Cardiac muscle cell (in vitro differentiated cells and primary cell): ENCODE measurements around the gene PLPPR1. TPM values are rescaled to one million over a fixed set of nuclear protein-coding genes. Genes with fewer than 3 reads are reported as not detected.

Experiments used
- DNase-seq, 2 donors: peaks; one replicate each; pipeline versions ENCODE4 v3.0.0 to v3.0.0-alpha.2; 2010 to 2017; ENCODE audit warnings: low read depth in 1 of 2, low spot score in 1 of 2
- H3K27ac ChIP-seq: fragments of 200-600 bp; sonication (generic); 2 replicates; pipeline ENCODE4 v1.5.1; 2016
- H3K27me3 ChIP-seq: fragments of 200-600 bp; sonication (generic); 2 replicates; pipeline ENCODE4 v1.6.0; 2016; ENCODE audit warnings: control low read depth
- H3K36me3 ChIP-seq: fragments of 200-600 bp; sonication (generic); 2 replicates; pipeline ENCODE4 v1.5.1; 2016; ENCODE audit warnings: control low read depth
- H3K4me1 ChIP-seq: fragments of 200-600 bp; sonication (generic); 2 replicates; pipeline ENCODE4 v1.8.1; 2017; ENCODE audit warnings: low read depth, mild to moderate bottlenecking, mixed run types
- H3K4me3 ChIP-seq: fragments of 200-600 bp; sonication (generic); 2 replicates; pipeline ENCODE4 v1.5.1; 2016; ENCODE audit warnings: mild to moderate bottlenecking
- H3K9me3 ChIP-seq: fragments of 200-600 bp; sonication (generic); 2 replicates; pipeline ENCODE4 v1.5.1; 2017; ENCODE audit warnings: low read depth, mild to moderate bottlenecking, control low read depth
- polyA plus RNA-seq: library from polyadenylated mRNA; unstranded; fragments of >200 nt; fragmentation: Nextera tagmentation; extraction: Ambion mirVana; gene quantifications from 2 replicates; pipeline ENCODE4 v1.2.1, GENCODE V29; 2016
- total RNA-seq: library from RNA; depleted of rRNA; stranded (reverse); fragments of >200 nt; gene quantifications from 2 replicates; pipeline ENCODE4 v1.2.3, GENCODE V29; 2016
- TF ChIP-seq, protein P1 (sequence below): IDR thresholded peaks from 2 replicates; pipeline ENCODE4 v1.5.1; 2012; ENCODE audit warnings: low read depth, mild to moderate bottlenecking, low read length

PLPPR1 gene
- total RNA-seq (0.42 and 0.98 TPM in 2 replicates), polyA plus RNA-seq (0.37 and 1.2 TPM in 2 replicates)

DNA sequence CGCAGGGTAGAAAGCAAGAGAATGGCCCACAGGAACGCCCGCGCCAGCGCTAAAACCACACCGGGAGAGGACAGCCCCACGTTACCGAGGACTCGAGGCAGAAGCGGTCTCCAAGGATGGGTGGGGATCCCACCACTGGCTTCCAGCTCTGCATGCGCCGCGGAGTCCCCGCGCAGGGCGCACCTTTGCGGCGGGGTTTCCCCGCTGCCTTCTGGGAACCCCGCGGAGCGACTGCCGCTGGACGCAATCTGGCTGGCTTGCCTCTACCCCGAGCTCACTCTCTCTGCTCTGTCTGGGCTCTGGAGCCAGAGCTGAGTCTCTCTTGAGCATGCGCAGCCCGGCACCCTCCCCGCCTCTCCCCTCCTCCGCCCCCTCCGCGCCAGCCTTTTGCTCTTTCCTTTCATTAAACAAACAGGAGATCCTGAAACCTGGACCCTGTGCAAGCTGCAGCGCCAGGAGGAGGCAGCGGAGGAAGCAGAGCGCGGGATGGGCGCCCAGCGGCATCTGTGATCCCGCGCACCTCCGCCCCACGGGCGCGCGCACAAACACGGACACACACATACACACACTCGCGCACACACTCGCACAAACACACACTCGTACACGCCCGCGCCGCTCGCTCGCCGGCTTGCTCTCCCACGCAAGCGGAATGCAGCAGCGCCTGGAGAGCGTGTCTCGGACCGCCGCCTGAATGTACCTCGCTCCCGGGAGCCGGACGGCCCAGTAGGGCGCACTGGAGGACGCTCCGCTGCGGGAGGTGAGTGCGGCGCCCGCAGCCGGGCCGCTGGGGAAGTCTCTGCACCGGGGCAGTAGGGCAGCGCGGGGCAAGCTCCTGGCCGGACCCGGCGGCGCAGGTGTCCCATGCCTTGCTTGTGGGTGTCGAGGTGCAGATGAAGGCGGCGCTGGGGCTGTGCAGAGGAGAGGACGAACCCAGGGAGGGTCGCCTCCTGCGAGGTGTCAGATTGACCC, at the start of gene PLPPR1:
PLPPR1 (plus strand) TSS at position 382 of the 969 bp plus-strand sequence.
- Histone ChIP-seq H3K27me3 (peaks cover 62% of the 10 kb centered on the region), H3K4me1 (peaks cover 4% of the 10 kb centered on the region), H3K36me3 (no peaks in the 10 kb centered on the region), H3K4me3 (peak within 1 kb of the TSS; percentile 78), H3K27ac (no peak within 1 kb of the TSS), H3K9me3 (no peaks in the 10 kb centered on the region)
- TF ChIP-seq, protein P1, sequence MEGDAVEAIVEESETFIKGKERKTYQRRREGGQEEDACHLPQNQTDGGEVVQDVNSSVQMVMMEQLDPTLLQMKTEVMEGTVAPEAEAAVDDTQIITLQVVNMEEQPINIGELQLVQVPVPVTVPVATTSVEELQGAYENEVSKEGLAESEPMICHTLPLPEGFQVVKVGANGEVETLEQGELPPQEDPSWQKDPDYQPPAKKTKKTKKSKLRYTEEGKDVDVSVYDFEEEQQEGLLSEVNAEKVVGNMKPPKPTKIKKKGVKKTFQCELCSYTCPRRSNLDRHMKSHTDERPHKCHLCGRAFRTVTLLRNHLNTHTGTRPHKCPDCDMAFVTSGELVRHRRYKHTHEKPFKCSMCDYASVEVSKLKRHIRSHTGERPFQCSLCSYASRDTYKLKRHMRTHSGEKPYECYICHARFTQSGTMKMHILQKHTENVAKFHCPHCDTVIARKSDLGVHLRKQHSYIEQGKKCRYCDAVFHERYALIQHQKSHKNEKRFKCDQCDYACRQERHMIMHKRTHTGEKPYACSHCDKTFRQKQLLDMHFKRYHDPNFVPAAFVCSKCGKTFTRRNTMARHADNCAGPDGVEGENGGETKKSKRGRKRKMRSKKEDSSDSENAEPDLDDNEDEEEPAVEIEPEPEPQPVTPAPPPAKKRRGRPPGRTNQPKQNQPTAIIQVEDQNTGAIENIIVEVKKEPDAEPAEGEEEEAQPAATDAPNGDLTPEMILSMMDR = no peak
- DNase-seq = peak; percentile 76 to 89

DNA sequence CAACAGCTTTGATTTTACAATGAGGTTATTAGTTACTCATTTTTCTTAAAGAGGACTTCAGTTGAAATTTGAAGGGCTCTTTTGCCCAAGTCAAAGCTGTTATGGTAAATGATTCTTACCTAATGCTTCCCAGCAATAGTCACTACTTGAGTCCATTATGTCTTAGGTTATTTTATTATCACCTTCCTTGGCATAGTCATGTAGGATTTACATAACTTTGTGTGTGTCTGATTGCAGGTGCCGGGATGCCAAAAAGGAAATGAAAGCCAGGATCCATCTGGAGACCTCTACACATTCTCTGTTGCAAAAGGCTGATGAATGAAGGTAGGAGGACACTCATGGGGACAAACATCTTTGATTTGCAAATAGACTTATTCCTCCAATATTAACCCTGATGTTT, 38.8 kb upstream of the PLPPR1 start:
- TF ChIP-seq, protein P1 = no peak

DNA sequence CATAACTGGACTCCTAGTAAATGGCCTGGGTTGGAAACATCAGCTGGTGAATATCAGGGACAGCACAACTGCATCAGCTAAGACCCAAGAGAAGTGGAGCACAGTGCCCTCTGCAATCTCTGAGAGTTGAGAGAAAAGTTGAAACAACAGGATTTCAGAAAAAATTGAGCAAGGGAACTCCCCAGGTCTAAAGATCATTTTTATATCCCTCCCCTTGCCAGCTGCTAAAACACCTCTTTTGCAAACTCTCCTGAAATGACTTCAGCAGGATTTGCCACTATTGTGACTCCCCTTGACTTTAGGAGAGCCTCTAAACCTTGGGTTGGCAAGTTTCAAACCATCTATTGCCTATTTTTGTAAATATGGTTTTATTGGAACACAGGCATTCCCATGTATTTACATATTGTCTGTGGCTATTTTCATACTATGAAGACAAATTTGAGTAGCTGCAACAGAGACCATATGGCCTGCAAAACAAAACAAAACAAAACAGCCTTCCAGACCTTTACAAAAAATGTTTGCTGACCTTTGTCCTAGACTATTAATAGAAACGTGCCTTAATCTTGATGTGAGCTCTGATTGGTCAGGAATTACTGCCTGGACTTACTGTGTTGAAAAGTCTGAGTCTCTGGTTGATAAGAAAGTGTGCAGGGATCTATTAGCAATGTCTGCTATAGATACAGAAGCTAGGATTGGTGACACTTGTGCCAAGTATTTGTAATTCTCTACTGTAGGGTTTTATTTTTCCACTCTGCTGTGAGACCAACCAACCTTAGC, 37.7 kb upstream of the PLPPR1 start:
- Histone ChIP-seq H3K27me3 (no peaks in the 10 kb centered on the region), H3K36me3 (no peaks in the 10 kb centered on the region), H3K9me3 (no peaks in the 10 kb centered on the region), H3K27ac (peak overlapping the region; percentile 24), H3K4me3 (no peak overlapping the region), H3K4me1 (peaks cover 11% of the 10 kb centered on the region)
- TF ChIP-seq, protein P1 = no peak
- peak in 1 of 2 donors; percentile 44 for DNase-seq

More for the DNA sequence above, 38.8 kb upstream of the PLPPR1 start:
- no peak overlapping the region for H3K4me3 ChIP-seq
- H3K27ac ChIP-seq = no peak overlapping the region
- no peaks in the 10 kb centered on the region for H3K27me3 ChIP-seq
- H3K4me1 ChIP-seq = peaks cover 11% of the 10 kb centered on the region
- H3K36me3 ChIP-seq = no peaks in the 10 kb centered on the region
- H3K9me3 ChIP-seq = no peaks in the 10 kb centered on the region
- no peak for DNase-seq

DNA sequence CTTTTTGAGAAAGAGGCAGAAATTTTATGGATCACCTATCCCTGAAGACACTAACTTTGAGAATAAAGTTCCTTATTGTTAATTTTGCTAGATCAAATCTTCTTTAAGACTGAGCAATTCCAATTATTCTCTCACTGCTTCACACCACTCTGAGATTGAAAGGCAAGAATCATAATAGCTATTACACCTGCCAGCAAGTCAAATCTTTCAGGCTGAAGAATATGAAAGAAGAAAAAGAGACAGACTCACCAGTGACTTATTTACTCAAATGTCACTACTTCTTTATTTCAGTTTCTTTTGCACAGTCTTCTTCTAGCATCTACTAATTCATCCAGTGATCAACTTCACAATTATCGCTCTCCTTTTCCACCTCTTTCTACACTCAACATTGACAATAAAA, 35.9 kb upstream of the PLPPR1 start:
- Histone ChIP-seq H3K36me3 (no peaks in the 10 kb centered on the region), H3K27ac (no peak overlapping the region), H3K27me3 (no peaks in the 10 kb centered on the region), H3K9me3 (no peaks in the 10 kb centered on the region), H3K4me1 (peaks cover 11% of the 10 kb centered on the region), H3K4me3 (no peak overlapping the region)
- TF ChIP-seq, protein P1 = no peak
- DNase-seq = no peak

DNA sequence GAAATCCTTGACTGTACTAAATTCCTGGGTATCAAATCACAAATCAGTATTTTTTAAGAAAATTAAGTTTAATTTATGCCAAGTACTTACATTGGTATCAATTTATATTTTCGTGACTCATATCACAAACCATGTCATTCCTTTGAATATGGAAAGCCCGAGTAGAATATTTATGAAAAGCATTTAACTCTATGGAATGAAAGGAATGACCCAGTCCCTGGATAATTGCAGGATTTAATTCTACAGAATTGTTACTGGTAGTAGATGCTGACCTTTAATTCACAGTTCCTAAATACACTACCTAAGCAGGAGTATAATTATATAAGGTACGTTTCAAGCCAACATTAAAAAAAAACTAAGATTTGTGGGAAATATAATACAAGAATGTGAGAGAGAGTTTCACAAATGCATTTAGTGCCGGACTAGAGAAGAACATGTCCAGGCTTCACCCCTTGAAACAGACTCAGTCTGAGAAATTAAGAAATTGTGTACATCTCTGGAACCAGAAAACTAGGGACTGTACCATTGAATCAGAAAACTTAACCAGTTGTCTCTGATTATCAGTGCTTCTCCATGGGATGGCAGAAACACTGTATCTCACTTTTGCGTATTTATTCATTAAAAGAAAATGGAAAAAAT, 28.5 kb upstream of the PLPPR1 start:
- DNase-seq = no peak
- no peaks in the 10 kb centered on the region for H3K9me3 ChIP-seq
- H3K27me3 ChIP-seq = no peaks in the 10 kb centered on the region
- H3K27ac ChIP-seq = no peak overlapping the region
- TF ChIP-seq, protein P1 = no peak
- H3K4me3 ChIP-seq = no peak overlapping the region
- H3K36me3 ChIP-seq = no peaks in the 10 kb centered on the region
- H3K4me1 ChIP-seq = no peaks in the 10 kb centered on the region
